ENCODE measurements around the gene KRT2. TPM values are rescaled to one million over a fixed set of nuclear protein-coding genes. Genes with fewer than 3 reads are reported as not detected.

KRT2 gene
- polyA plus RNA-seq, 1 experiment, result not detected

DNA sequence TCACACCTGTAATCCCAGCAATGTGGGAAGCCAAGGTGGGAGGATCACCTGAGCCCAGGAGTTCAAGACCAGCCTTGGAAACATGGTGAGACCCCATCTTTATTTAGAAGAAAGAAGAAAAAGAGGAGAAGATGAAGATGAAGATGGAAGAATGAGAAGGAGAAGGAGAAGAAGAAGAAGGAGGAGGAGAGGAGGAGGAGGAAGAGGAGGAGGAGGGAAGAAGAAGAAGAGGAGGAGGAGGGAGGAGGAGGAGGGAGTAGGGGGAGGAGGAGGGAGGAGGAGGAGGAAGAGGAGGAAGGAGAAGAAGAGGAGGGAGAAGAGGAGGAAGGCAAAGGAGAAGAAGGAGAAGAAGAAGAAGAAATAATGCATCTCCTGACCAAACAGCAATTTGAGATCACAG lies 37.2 kb upstream of the KRT2 start:
- Histone ChIP-seq H3K4me3 (ENCODE audit: low read depth, low read length) (no peak overlapping the region), H3K27ac (ENCODE audit: low read depth, low read length) (no peak overlapping the region), H3K27me3 (ENCODE audit: control insufficient read depth, insufficient read depth, low read length) (peaks cover 41% of the 10 kb centered on the region), H3K9me3 (ENCODE audit: control insufficient read depth, insufficient read depth, low read length) (no peaks in the 10 kb centered on the region; the same call in 1 of the 2 replicates)
- DNase-seq (ENCODE audit: low read depth, low spot score), result no peak
- ChIA-PET POLR2A (no interaction called here), CTCF (no interaction called here)
- TF ChIP-seq, protein P1, sequence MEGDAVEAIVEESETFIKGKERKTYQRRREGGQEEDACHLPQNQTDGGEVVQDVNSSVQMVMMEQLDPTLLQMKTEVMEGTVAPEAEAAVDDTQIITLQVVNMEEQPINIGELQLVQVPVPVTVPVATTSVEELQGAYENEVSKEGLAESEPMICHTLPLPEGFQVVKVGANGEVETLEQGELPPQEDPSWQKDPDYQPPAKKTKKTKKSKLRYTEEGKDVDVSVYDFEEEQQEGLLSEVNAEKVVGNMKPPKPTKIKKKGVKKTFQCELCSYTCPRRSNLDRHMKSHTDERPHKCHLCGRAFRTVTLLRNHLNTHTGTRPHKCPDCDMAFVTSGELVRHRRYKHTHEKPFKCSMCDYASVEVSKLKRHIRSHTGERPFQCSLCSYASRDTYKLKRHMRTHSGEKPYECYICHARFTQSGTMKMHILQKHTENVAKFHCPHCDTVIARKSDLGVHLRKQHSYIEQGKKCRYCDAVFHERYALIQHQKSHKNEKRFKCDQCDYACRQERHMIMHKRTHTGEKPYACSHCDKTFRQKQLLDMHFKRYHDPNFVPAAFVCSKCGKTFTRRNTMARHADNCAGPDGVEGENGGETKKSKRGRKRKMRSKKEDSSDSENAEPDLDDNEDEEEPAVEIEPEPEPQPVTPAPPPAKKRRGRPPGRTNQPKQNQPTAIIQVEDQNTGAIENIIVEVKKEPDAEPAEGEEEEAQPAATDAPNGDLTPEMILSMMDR (IDR thresholded peaks at IDR 0.05; ENCODE audit: low read depth, low read length), result no peak

GRCh38 chr12:52688481-52688880 lies 36.5 kb upstream of the KRT2 start:
- no peak for DNase-seq (ENCODE audit: low read depth, low spot score)
- CTCF ChIA-PET, result no interaction called here
- Histone ChIP-seq H3K9me3 (ENCODE audit: control insufficient read depth, insufficient read depth, low read length) (no peaks in the 10 kb centered on the region; the same call in 1 of the 2 replicates), H3K4me3 (ENCODE audit: low read depth, low read length) (no peak overlapping the region), H3K27ac (ENCODE audit: low read depth, low read length) (no peak overlapping the region), H3K27me3 (ENCODE audit: control insufficient read depth, insufficient read depth, low read length) (peaks cover 40% of the 10 kb centered on the region)
- POLR2A ChIA-PET, result no interaction called here
- TF ChIP-seq, protein P1 (IDR thresholded peaks at IDR 0.05; ENCODE audit: low read depth, low read length), result no peak

- H3K27me3 ChIP-seq (ENCODE audit: control insufficient read depth, insufficient read depth, low read length), result peaks cover 36% of the 10 kb centered on the region
- ChIA-PET CTCF (no interaction called here), POLR2A (no interaction called here)
- H3K9me3 ChIP-seq (ENCODE audit: control insufficient read depth, insufficient read depth, low read length), result no peaks in the 10 kb centered on the region; the same call in 1 of the 2 replicates
- no peak overlapping the region for H3K27ac ChIP-seq (ENCODE audit: low read depth, low read length)
- TF ChIP-seq, protein P1 (IDR thresholded peaks at IDR 0.05; ENCODE audit: low read depth, low read length), result no peak
- no peak overlapping the region for H3K4me3 ChIP-seq (ENCODE audit: low read depth, low read length)
- no peak for DNase-seq (ENCODE audit: low read depth, low spot score)
Observed at GRCh38 chr12:52687497-52688385, 35.7 kb upstream of the KRT2 start.

GRCh38 chr12:52686756-52687487 lies 34.9 kb upstream of the KRT2 start:
- CTCF ChIA-PET, result interaction anchor here (0.6 kb wide), 1 partner anchor 21 kb away, joined by 3 read pairs; no protein-coding TSS in a partner anchor
- POLR2A ChIA-PET, result no interaction called here
- TF ChIP-seq, protein P1 (IDR thresholded peaks at IDR 0.05; ENCODE audit: low read depth, low read length), result no peak

GRCh38 chr12:52686063-52686462 lies 34.1 kb upstream of the KRT2 start:
- POLR2A ChIA-PET, result no interaction called here
- CTCF ChIA-PET, result no interaction called here
- TF ChIP-seq, protein P1 (IDR thresholded peaks at IDR 0.05; ENCODE audit: low read depth, low read length), result no peak

More at GRCh38 chr12:52686756-52687487, 34.9 kb upstream of the KRT2 start:
- Histone ChIP-seq H3K27ac (ENCODE audit: low read depth, low read length) (no peak overlapping the region), H3K4me3 (ENCODE audit: low read depth, low read length) (no peak overlapping the region), H3K9me3 (ENCODE audit: control insufficient read depth, insufficient read depth, low read length) (no peaks in the 10 kb centered on the region; the same call in 1 of the 2 replicates), H3K27me3 (ENCODE audit: control insufficient read depth, insufficient read depth, low read length) (peaks cover 28% of the 10 kb centered on the region)
- no peak for DNase-seq (ENCODE audit: low read depth, low spot score)

More at GRCh38 chr12:52686063-52686462, 34.1 kb upstream of the KRT2 start:
- no peak overlapping the region for H3K27ac ChIP-seq (ENCODE audit: low read depth, low read length)
- no peaks in the 10 kb centered on the region; the same call in 1 of the 2 replicates for H3K9me3 ChIP-seq (ENCODE audit: control insufficient read depth, insufficient read depth, low read length)
- peaks cover 20% of the 10 kb centered on the region for H3K27me3 ChIP-seq (ENCODE audit: control insufficient read depth, insufficient read depth, low read length)
- no peak overlapping the region for H3K4me3 ChIP-seq (ENCODE audit: low read depth, low read length)
- DNase-seq (ENCODE audit: low read depth, low spot score), result no peak
